IPS DF 19.7 (cell line): ENCODE data around the gene PACS1.
"Not testable (repeated sequence)": the region's sequence is repeated elsewhere in the genome, so short reads cannot be mapped to it uniquely, and the experiment has no call there.

Experiments used
- DNase-seq: peaks from one replicate; pipeline ENCODE4 v3.0.0-alpha.2; 2013; ENCODE audit warnings: low read depth, low spot score

The PACS1 gene

DNA sequence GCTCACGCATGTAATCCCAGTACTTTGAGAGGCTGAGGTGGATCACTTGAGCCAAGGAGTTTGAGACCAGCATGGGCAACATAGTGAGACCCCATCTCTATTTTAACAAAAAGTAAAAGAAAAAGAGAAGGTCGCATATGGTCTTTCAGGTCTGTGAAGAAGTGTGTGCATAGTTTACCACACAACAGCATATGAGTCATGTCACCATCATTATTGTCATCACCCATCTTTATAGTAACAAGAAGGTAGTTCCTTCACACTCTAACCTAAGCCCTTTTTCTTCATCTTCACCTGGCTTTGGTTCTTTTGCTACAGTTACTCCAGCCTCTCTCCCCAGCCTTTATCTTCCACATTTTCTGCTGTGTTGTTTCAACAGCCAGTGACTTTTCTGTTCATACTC lies 39.2 kb downstream of the PACS1 start:
- no peak for DNase-seq

DNA sequence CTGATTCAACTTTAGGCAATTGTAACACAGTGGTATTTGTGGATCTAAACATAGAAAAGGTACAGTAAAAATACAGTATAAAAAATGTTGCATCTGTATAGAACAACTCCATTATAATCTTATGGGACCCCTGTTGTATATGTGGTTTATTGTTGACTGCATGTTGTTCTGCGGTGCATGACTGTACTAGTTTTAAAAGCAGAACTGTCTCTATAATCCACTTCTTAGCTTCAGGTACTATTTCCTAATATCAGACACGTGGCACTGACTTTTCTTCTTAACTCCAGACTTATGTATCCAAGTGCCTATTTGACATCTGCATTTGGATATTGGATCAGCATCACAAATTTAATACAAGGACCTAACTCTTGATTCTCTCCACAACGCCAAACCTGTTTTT lies 41.1 kb downstream of the PACS1 start:
- DNase-seq: no peak

DNA sequence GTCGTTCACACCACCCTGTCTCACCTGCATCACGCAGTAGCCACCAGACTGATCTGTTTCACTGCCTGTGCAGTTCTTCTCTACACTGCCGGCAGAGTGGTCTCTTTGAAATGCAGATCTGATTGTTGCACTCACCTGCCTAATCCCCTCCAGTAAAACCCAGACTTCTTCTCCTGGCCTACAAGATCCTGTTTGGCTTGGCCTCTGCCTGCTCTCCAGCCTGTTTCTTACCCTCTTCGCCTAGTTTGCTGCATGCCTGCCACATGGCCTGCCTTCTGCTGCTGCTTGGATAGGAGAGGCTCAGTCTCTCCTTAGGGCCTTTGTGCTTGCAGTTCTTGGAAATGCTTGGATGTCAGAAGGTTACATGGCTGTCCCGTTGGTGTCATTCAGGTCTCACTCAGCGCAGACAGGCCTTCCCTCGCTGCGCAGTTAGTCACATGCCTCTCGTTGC lies 42.0 kb downstream of the PACS1 start:
- DNase-seq: no peak

DNA sequence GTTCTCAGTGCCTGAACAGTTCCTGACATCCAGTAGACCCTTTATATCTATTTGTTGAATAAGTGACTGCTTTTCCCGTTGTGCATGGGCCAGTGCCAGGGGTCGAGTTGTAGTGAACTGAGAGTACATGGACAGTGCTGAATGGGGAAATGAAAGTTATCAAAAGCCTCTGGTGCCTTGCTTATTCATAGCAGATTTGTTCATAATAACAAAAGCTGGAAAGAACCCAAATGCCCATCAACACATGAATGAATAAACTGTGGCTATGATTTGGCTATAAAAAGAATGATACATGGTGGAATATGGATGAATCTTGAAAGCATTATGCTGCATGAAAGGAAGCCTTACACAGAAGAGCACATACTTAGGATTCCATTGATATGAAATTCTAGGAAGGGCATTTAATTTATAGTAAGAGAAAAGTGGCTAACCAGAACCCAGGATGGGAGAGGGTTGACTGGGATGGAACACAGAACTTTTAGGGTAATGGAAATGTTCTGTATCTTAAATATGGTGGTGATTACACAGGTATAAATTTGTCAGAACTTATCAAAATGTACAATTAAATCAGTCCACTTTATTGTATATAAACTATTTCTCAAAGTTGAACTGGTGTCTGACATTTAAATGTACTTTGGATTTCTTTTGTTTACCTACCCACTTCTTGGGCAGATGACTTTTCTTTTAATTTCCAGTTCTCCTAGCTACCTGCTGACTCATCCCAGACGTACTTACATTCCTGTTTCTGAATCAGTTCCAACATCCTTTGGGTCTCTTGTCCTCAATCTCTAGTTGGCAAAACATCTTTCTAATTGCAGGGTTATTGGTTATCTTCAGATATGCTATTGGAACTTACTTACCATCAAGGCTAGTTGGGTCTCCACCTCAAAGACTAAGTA lies 42.8 kb downstream of the PACS1 start:
- DNase-seq: no peak

DNA sequence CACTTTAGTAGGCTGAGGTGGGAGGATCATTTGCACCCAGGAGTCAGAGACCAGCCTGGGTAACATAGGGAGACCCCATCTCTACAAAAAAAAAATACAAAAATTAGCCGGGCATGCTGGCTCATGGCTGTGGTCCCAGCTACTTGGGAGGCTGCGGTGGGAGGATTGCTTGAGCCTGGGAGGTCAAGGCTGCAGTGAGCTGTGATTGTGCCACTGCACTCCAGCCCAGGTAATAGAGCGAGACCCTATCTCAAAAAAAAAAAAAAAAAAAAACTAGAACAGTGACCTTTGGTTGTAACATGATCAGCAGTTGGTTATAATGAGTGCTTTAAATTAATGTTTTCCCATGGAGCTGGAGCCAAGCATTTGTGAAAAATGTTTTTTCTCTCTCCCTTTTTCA lies 44.9 kb downstream of the PACS1 start:
- DNase-seq: not testable (repeated sequence)

DNA sequence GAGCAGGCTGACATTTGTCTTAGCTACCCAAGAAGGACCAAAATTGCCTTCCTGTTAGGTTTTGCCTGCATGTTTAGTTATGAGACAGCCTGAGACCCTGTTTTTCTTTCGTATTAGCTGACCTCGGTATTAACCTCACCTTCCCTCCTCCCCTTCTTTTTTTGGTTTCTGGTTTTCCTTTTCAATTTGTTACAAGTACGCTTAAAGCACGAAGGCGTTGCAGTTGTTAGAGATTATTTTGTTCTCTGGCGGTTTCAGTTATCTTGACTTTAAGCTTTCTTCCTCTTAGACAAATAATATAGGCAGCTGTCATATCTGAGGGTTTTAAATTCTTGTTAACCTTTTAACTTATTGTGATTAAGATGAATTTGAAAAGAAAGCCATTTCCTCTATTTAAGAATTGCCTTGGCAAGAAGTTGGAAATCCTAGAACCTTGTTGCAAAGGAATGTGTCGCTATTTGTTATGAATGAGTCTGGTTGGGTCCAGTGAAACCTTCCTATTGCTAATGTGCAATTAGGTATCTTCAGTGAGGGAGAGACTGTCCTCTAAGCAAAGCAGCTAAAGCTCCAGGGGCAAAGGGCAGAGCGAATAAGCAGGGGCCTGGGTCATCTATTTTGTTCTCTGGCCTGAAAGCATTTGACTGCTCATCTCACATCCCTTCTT lies 45.7 kb downstream of the PACS1 start:
- no peak for DNase-seq

DNA sequence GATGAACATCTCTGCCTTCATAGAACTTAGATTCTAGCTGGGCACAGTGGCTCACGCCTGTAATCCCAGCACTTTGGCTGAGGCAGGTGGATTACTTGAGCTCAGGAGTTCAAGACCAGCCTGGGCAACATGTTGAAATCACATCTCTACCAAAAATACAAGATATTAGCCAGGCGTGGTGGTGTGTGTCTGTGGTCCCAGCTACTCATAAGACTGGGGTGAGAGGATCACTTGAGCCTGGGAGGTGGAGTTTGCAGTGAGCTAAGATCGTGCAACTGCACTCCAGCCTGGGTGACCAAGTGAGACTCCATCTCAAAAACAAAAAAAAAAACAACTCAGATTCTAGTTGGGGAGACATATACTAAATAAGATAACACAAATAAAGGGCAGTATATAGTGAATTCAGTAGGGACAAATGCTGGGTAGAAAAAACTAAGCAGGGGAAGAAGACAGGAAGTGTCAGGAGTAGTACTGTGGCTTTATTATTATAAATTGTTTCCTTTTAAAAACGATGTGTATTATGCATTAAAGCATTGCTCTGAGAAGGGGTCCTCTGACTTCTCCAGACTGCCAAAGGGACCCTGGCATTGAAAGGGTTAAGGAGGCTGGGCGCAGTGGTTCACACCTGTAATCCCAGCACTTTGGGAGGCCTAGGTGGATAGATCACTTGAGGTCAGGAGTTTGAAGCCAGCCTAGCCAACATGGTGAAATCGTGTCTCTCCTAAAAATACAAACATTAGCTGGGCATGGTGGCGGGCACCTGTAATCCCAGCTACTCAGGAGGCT lies 46.7 kb downstream of the PACS1 start:
- no peak for DNase-seq

DNA sequence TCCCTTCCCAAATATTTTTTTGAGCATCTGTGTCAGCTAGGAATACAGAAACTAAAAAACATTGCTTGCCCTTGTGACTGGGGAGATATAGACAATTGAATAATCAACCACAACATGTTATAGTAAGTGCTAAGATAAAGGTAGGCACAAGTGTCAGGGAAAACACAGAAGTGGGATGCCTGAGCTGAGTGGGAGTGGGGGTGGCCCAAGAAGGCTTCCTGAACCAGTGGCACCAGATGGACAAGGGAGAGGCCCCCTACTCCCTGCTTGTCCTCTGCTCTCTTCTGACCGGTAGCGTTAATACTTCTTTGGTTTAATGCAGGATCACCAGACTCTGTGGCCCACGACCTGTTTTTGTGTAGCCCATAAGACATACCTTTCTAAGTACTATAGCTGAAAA lies 48.8 kb downstream of the PACS1 start:
- no peak for DNase-seq

DNA sequence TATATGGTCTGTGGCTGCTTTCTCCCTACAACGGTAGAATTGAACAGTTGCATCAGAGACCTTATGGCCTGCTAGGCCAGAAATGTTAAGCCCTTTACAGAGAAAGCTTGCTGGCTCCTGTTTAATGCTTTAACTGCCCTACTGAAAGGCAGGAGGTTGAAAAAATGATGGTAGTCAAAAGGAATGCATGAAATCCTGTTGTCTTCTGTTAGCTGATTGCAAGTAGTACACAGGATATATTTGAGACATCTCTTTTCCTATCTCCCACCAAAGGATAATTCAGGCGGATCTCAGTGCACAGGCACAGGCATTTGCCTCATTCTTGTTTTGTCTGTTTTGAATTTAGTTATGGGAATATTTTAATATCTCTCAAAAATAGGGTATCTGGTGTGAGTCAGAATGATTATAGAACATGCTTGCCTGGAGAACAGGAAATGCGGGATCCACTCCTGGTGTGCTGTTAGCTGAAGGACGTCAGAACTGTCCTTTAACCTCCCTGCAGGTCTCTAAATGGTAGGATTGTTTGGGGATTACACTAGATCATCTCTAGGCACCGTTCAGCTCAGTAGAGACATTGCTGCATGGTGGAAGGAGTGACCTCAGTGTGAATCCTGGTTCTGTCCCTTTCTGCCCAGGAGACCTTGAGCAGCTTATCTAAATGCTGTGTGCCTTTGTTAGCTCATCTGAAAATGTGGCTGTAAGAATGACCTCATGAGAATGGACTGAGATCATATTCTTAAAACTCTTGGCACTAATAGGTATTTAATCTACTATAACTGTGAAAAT lies 49.5 kb downstream of the PACS1 start:
- no peak for DNase-seq

DNA sequence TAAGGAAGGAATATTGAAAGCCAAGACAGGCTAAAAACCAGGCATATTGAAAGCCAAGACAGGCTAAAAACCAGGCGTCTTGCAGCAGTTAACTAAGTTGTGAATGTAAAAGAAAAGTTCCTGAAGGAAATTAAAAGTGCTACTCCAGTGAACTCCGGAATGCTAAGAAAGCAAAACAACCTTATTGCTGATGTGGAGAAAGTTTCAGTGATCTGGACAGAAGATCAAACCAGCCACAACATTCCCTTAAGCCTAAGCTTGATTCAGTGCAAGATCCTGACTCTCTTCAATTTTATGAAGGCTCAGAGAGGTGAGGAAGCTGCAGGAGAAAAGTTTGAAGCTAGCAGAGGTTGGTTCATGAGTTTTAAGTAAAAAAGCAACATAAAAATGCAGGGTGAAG lies 51.4 kb downstream of the PACS1 start:
- no peak for DNase-seq

DNA sequence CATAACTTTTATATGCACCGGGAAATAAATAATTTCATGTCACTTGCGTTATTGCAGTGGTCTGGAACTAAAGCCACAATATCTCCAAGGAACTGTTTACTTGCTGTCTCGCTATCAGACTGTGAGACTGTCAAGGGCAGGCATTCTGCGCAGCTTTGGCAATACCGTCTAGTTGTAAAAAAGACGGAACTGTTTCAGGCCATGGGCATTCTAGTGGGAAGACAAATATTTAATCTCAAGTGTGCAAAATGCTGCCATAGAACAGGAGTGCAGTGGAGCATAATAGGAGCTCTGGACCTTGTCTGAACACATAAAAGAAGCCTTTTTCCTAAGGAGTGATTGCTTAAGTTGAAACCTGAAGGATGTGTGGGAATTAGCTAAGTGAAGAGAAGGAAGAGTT lies 53.8 kb downstream of the PACS1 start:
- no peak for DNase-seq

DNA sequence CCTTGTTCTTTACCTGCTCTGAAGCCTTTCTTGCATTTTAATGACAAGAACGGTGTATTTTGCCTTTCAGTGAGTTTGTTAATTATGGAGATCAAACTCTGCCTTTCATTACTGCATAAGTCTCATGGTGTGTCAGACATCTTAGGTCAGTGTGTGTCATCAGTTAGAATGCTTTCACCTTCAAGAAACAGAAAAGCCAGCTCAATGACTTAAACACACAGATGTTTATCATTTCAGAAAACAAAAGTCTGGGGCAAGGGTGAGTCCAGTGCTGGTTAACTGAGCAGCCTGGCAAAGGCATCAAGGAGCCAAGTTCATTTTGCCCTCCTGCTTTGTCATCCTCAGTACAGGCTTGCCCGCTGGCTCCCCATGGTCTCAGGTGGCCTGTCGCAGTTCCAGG lies 54.5 kb downstream of the PACS1 start:
- no peak for DNase-seq

DNA sequence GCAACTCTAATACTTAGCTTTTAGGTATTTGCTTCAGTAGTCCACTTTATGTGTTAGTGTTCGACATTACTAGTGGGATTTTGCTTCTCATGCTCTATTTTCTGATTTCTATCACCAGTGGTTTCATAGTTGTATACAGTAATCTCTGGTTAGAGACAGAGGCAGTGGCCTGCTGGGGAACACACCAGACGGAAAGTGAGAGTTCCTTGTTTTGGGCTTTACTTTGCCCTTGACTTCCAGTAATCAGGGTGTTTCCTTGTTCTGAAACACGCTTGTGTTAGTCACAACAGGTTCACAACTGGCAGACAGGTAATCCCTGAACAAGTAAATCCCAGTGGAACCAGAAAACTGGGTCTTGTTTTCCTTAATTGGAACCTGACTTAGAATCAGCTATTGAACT lies 56.0 kb downstream of the PACS1 start:
- DNase-seq: no peak

DNA sequence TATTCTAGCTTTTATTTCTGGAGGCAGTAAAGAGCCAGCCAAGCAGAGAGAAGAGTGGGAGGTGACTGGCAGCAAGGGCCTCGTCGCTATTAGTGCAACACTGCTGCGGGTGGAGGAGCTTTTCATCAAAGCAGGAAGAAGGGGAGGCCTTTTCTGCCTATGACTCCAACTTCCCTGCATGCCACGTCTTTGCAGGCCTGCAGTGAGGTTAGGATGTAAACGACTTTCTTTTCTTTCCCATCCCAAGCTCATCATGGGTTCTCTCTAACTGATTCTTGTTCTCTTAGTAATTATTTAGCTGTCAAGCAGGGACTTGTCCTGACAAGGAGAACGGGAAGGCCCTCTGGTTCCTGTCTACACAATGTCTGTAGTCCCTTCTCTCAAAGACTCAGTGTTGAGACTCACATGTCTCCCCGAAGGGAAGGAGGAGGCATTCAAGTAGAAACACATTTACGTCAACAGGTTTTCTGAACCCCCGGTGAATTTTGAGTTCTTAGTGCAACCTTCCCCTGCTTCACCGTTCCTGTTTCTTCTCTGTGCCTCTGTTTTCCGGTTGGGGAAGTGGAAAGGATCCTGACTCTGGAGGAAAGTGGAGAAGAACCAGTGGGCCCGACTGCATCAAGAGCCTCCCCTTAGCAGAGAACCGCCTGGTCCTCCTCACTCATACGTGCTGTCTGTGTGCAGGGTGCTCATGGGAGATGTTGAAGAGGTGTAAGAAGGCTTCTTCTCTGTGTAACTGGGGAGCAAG lies 56.9 kb downstream of the PACS1 start:
- DNase-seq: no peak

DNA sequence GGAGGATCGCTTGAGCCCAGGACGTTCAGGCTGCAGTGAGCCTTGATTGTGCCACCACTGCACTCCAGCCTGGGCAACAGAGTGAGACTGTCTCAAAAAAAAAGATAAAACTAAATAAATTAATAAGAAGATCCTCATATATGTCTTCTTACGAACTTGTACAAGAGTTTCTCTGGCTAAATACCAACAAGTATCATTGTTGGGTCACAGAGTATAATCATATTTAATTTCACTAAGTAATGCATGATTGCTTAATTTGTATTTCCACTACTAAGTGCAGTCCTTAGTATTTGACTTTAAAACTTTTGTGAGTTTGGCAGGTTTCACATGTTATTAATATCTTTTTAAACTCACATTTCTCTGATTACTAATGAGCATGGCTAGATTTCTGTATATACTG lies 60.9 kb downstream of the PACS1 start:
- DNase-seq: no peak

DNA sequence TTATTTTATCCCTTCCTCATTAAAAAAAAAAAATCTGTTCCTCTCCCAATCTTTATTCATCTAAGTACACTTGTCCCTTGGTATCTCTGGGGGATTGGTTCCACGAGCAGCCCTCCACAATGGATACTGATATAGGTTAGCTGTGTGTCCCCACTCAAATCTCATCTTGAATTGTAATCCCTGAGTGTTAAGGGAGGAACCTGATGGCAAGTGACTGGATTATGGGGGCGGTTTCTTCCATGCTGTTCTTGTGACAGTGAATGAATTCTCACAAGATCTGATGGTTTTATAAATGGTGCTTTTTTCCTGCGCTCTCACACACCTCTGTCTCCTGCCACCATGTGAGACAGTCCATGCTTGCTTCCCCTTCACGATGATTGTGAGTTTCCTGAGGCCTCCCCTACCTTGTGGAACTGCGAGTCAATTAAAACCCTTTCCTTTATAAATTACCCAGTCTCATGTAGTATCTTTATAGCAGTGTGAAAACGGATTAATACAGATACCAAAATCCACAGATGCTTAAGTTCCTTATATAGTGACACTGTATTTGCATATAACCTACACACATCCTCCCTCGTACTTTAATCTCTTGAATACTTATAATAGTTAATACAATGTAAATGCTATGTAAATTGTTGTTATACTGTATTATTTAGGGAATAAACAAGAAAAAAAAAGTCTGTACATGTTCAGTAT lies 62.0 kb downstream of the PACS1 start:
- DNase-seq: no peak

DNA sequence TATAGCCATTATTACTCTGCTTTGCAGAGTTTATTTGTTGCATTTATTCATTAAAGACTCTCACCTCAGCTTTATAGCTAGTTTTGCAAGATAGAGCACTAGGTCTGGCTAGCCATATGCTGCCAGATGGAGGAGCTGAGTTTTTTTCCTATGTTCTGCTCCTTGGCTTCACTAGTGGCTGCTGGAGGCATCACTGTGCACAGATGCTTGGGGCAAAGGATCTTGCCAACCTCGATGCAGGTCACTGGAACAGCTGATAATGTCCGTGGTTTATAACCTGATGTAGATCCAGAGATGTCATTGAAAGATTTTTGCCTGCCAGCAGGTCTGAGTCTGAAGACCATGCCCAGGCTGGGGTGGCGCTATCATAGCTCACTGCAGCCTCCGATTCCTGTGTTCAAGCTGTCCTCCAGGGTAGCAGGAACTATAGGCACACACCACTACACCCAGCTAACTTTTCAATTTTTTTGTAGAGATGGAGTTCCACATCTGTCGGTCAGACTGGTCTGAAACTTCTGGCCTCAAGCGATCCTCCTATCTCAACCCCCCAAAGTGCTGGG lies 63.2 kb downstream of the PACS1 start:
- DNase-seq: no peak

DNA sequence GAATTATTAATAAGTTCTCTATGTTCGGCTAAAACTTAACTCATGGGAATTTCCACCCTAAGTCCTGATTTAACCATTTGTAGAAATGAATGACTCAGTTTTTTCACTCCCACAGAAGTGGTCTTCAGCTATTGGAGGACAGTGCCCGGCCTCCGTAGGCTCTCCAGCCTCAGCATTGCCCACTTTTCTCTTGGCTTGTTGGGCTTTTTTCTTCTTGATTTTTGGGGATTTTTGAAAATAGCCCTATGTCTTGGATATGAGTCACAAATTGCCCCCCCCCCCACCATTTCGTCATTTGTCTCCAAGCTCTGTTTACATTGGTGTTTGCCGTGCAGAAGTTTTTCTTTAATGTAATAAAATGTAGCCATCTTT lies 66.7 kb downstream of the PACS1 start:
- no peak for DNase-seq

DNA sequence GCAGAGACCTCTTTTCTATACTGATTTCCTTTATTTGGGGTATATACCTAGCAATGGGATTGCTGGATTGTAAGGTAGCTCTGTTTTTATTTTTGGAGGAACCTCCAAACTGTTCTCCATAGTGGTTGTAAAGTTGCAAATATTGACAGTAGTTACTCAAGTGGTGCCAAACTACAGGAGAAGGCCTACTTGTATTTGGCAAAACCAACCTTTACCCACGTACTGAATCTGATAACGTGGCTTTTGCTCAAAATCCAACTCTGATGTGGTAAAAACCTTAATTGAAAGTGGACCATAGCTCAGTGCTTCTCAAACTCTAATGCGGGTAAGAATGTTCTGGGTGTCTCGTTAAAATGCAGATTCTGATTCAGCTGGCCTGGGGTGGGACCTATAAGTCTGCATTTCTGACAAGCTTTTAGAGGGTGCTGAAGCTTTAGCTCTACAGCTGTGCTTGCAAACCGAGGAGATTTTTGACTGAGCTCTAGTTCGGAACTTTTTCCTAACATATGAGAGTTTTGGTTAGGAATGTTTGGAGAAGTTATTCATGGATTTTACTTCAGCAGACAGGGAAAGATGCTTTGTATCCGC lies 69.8 kb downstream of the PACS1 start:
- DNase-seq: no peak
